Activated T-cell treated with anti-CD3 and anti-CD28 coated beads, Interleukin-2, amount 50 U/mL, for 48 hours (primary cell): ENCODE measurements around the gene CBX4.

Experiments
- DNase-seq, 2 experiments: peaks; one replicate each; pipeline ENCODE4 v3.0.0-alpha.2; 2020

CBX4 gene

GRCh38 chr17:79839356-79840268, at the start of gene CBX4:
Gene CBX4 (minus strand): TSS chr17:79839440. CDS start chr17:79839251, 189 bp downstream.
- peak; percentile 92 to 94 for DNase-seq

- no peak for DNase-seq
Observed at GRCh38 chr17:79888009-79888540, 48.8 kb upstream of the CBX4 start.

GRCh38 chr17:79887451-79887991, 48.3 kb upstream of the CBX4 start:
- DNase-seq = no peak

GRCh38 chr17:79883202-79883601, 44.0 kb upstream of the CBX4 start:
- no peak for DNase-seq

GRCh38 chr17:79878329-79878947, 39.2 kb upstream of the CBX4 start:
- no peak for DNase-seq

- DNase-seq = no peak
Observed at GRCh38 chr17:79877041-79877440, 37.8 kb upstream of the CBX4 start.

- no peak for DNase-seq
Observed at GRCh38 chr17:79875511-79875910, 36.3 kb upstream of the CBX4 start.

GRCh38 chr17:79874329-79874981, 35.2 kb upstream of the CBX4 start:
- peak in 1 of 2 experiments; percentile 24 for DNase-seq

- no peak for DNase-seq
Observed at GRCh38 chr17:79873583-79873982, 34.3 kb upstream of the CBX4 start.

- DNase-seq = no peak
Observed at GRCh38 chr17:79872762-79873161, 33.5 kb upstream of the CBX4 start.

GRCh38 chr17:79871131-79871530, 31.9 kb upstream of the CBX4 start:
- DNase-seq = no peak

- no peak for DNase-seq
Observed at GRCh38 chr17:79870540-79870939, 31.3 kb upstream of the CBX4 start.

- DNase-seq = peak in 1 of 2 experiments; percentile 30
Observed at GRCh38 chr17:79866791-79867518, 27.7 kb upstream of the CBX4 start.

- DNase-seq = no peak
Observed at GRCh38 chr17:79865351-79866210, 26.3 kb upstream of the CBX4 start.

- no peak for DNase-seq
Observed at GRCh38 chr17:79864617-79865250, 25.5 kb upstream of the CBX4 start.

- DNase-seq = no peak
Observed at GRCh38 chr17:79864147-79864546, 24.9 kb upstream of the CBX4 start.

- no peak for DNase-seq
Observed at GRCh38 chr17:79862771-79863440, 23.7 kb upstream of the CBX4 start.

GRCh38 chr17:79862238-79862637, 23.0 kb upstream of the CBX4 start:
- DNase-seq = no peak

- no peak for DNase-seq
Observed at GRCh38 chr17:79861413-79862216, 22.4 kb upstream of the CBX4 start.
